Measurements from ENCODE around the gene LZTFL1.
A peak's percentile ranks its signal among the peaks of the same experiment; 100 is the strongest.

The LZTFL1 gene

GRCh38 chr3:45787551-45787950, 54.4 kb downstream of the LZTFL1 start:
- Histone ChIP-seq H3K4ac (ENCODE audit: low read depth in 1 of 2, low read length in 2 of 2) (no peak overlapping the region), H4K91ac (ENCODE audit: low read length) (no peak overlapping the region), H2BK5ac (ENCODE audit: low read depth, low read length, poor library complexity, severe bottlenecking) (no peak overlapping the region), H3K18ac (ENCODE audit: low read depth in 1 of 2, low read length in 2 of 2) (no peak overlapping the region), H3K27ac (ENCODE audit: low read length, poor library complexity, severe bottlenecking) (no peak overlapping the region), H3K27me3 (ENCODE audit: control insufficient read depth in 1 of 2, insufficient read depth in 1 of 2, low read length in 2 of 2) (peaks cover 45 to 61% of the 10 kb centered on the region in 2 experiments), H2BK12ac (ENCODE audit: low read length in 2 of 2) (no peak overlapping the region), H2BK15ac (ENCODE audit: low read depth, poor library complexity, severe bottlenecking) (no peak overlapping the region), H3K23ac (ENCODE audit: low read length in 2 of 2) (no peak overlapping the region), H3K9ac (ENCODE audit: low read length) (no peak overlapping the region), H3K4me1 (ENCODE audit: control insufficient read depth, insufficient read depth, low read depth, low read length) (no peaks in the 10 kb centered on the region), H3K4me3 (ENCODE audit: insufficient read depth in 1 of 2, low read depth in 1 of 2, low read length in 2 of 2) (no peak overlapping the region), H2BK120ac (ENCODE audit: low read depth, low read length) (no peak overlapping the region), H4K8ac (ENCODE audit: low read length) (no peak overlapping the region), H3K36me3 (ENCODE audit: control insufficient read depth in 1 of 2, insufficient read depth in 2 of 2, low read depth in 1 of 2, low read length in 2 of 2) (no peaks in the 10 kb centered on the region), H2AK5ac (ENCODE audit: low read length, severe bottlenecking) (no peak overlapping the region), H3K4me2 (ENCODE audit: low read length, poor library complexity, severe bottlenecking) (no peak overlapping the region), H3K79me1 (replicated peaks; ENCODE audit: low read length, poor library complexity, severe bottlenecking) (no peaks in the 10 kb centered on the region), H3K9me3 (ENCODE audit: control insufficient read depth, low read length) (peaks cover 28% of the 10 kb centered on the region), H2AFZ (ENCODE audit: low read depth, low read length) (no peak overlapping the region), H3K14ac (ENCODE audit: low read length in 2 of 2) (no peak overlapping the region)
- no peak for DNase-seq
- WGBS = 100% methylated on average over 1 of the region's 2 CpGs

DNA sequence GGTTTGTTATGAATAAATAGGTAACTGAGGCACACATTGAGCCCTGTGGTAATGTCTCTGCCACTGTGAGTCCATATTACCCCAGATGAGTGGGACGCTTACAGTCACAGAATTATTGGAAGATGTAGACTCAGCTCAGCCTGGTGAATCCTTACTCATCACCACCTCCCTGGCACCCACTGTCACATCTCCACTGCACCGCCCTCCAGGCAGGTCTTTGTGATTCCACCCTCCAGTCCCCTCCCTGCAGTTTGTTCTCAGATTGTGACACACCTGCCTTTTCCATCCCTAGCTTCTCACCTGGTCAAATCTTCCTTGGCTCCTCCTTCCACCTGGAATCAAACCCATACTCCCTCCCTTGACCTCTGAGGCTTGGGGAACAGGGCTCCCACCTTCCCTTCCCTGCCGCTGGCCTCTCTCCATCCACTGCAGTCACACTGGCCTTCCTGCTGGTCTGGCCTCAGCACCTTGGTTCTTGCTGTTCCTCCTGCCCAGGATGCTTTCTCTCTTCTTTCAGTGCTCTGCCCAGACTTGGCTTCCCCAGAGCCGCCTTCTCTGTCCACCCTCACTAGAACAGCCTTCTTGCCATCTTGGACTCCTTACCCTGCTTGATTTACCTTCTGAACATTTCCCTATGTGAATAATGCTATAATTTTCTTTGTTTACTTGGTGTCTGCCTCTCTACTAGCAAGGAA, 55.0 kb downstream of the LZTFL1 start:
- DNase-seq = no peak
- Histone ChIP-seq H3K18ac (ENCODE audit: low read depth in 1 of 2, low read length in 2 of 2) (no peak overlapping the region), H3K4ac (ENCODE audit: low read depth in 1 of 2, low read length in 2 of 2) (no peak overlapping the region), H4K8ac (ENCODE audit: low read length) (no peak overlapping the region), H3K27ac (ENCODE audit: low read length, poor library complexity, severe bottlenecking) (no peak overlapping the region), H4K91ac (ENCODE audit: low read length) (no peak overlapping the region), H2BK15ac (ENCODE audit: low read depth, poor library complexity, severe bottlenecking) (no peak overlapping the region), H3K9me3 (ENCODE audit: control insufficient read depth, low read length) (peaks cover 28% of the 10 kb centered on the region), H3K27me3 (ENCODE audit: control insufficient read depth in 1 of 2, insufficient read depth in 1 of 2, low read length in 2 of 2) (peaks cover 42 to 61% of the 10 kb centered on the region in 2 experiments), H2BK120ac (ENCODE audit: low read depth, low read length) (no peak overlapping the region), H2BK5ac (ENCODE audit: low read depth, low read length, poor library complexity, severe bottlenecking) (no peak overlapping the region), H3K4me1 (ENCODE audit: control insufficient read depth, insufficient read depth, low read depth, low read length) (no peaks in the 10 kb centered on the region), H2AFZ (ENCODE audit: low read depth, low read length) (no peak overlapping the region), H2BK12ac (ENCODE audit: low read length in 2 of 2) (no peak overlapping the region), H3K9ac (ENCODE audit: low read length) (no peak overlapping the region), H3K4me2 (ENCODE audit: low read length, poor library complexity, severe bottlenecking) (no peak overlapping the region), H3K4me3 (ENCODE audit: insufficient read depth in 1 of 2, low read depth in 1 of 2, low read length in 2 of 2) (no peak overlapping the region), H2AK5ac (ENCODE audit: low read length, severe bottlenecking) (no peak overlapping the region), H3K23ac (ENCODE audit: low read length in 2 of 2) (no peak overlapping the region), H3K14ac (ENCODE audit: low read length in 2 of 2) (no peak overlapping the region), H3K79me1 (replicated peaks; ENCODE audit: low read length, poor library complexity, severe bottlenecking) (no peaks in the 10 kb centered on the region), H3K36me3 (ENCODE audit: control insufficient read depth in 1 of 2, insufficient read depth in 2 of 2, low read depth in 1 of 2, low read length in 2 of 2) (no peaks in the 10 kb centered on the region)
- WGBS = 69% methylated on average over 4 of the region's 4 CpGs

- Histone ChIP-seq H2BK120ac (ENCODE audit: low read depth, low read length) (no peak overlapping the region), H3K18ac (ENCODE audit: low read depth in 1 of 2, low read length in 2 of 2) (no peak overlapping the region), H3K4me1 (ENCODE audit: control insufficient read depth, insufficient read depth, low read depth, low read length) (peaks cover 2% of the 10 kb centered on the region), H3K27ac (ENCODE audit: low read length, poor library complexity, severe bottlenecking) (no peak overlapping the region), H3K9ac (ENCODE audit: low read length) (no peak overlapping the region), H2AK5ac (ENCODE audit: low read length, severe bottlenecking) (no peak overlapping the region), H3K14ac (ENCODE audit: low read length in 2 of 2) (peak overlapping the region in 1 of 2 experiments; percentile 26), H3K9me3 (ENCODE audit: control insufficient read depth, low read length) (peaks cover 28% of the 10 kb centered on the region), H4K8ac (ENCODE audit: low read length) (no peak overlapping the region), H3K27me3 (ENCODE audit: control insufficient read depth in 1 of 2, insufficient read depth in 1 of 2, low read length in 2 of 2) (peaks cover 37 to 60% of the 10 kb centered on the region in 2 experiments), H3K4me3 (ENCODE audit: insufficient read depth in 1 of 2, low read depth in 1 of 2, low read length in 2 of 2) (no peak overlapping the region), H3K79me1 (replicated peaks; ENCODE audit: low read length, poor library complexity, severe bottlenecking) (no peaks in the 10 kb centered on the region), H3K36me3 (ENCODE audit: control insufficient read depth in 1 of 2, insufficient read depth in 2 of 2, low read depth in 1 of 2, low read length in 2 of 2) (no peaks in the 10 kb centered on the region), H2AFZ (ENCODE audit: low read depth, low read length) (no peak overlapping the region), H2BK15ac (ENCODE audit: low read depth, poor library complexity, severe bottlenecking) (no peak overlapping the region), H4K91ac (ENCODE audit: low read length) (no peak overlapping the region), H3K23ac (ENCODE audit: low read length in 2 of 2) (no peak overlapping the region), H2BK12ac (ENCODE audit: low read length in 2 of 2) (no peak overlapping the region), H3K4me2 (ENCODE audit: low read length, poor library complexity, severe bottlenecking) (no peak overlapping the region), H2BK5ac (ENCODE audit: low read depth, low read length, poor library complexity, severe bottlenecking) (no peak overlapping the region), H3K4ac (ENCODE audit: low read depth in 1 of 2, low read length in 2 of 2) (no peak overlapping the region)
- no peak for DNase-seq
- 88% methylated on average over 3 of the region's 3 CpGs for WGBS
Measured at GRCh38 chr3:45785605-45786150, 56.2 kb downstream of the LZTFL1 start.

GRCh38 chr3:45783667-45784066, 58.3 kb downstream of the LZTFL1 start:
- H3K4me3 ChIP-seq (ENCODE audit: insufficient read depth in 1 of 2, low read depth in 1 of 2, low read length in 2 of 2) = no peak overlapping the region
- 98% methylated on average over 3 of the region's 3 CpGs for WGBS
- no peaks in the 10 kb centered on the region for H3K79me1 ChIP-seq (replicated peaks; ENCODE audit: low read length, poor library complexity, severe bottlenecking)
- peaks cover 39 to 63% of the 10 kb centered on the region in 2 experiments for H3K27me3 ChIP-seq (ENCODE audit: control insufficient read depth in 1 of 2, insufficient read depth in 1 of 2, low read length in 2 of 2)
- no peaks in the 10 kb centered on the region for H3K36me3 ChIP-seq (ENCODE audit: control insufficient read depth in 1 of 2, insufficient read depth in 2 of 2, low read depth in 1 of 2, low read length in 2 of 2)
- peaks cover 11% of the 10 kb centered on the region for H3K9me3 ChIP-seq (ENCODE audit: control insufficient read depth, low read length)
- H3K27ac ChIP-seq (ENCODE audit: low read length, poor library complexity, severe bottlenecking) = no peak overlapping the region
- H3K4me1 ChIP-seq (ENCODE audit: control insufficient read depth, insufficient read depth, low read depth, low read length) = peaks cover 2% of the 10 kb centered on the region
- no peak overlapping the region for H2BK5ac ChIP-seq (ENCODE audit: low read depth, low read length, poor library complexity, severe bottlenecking)
- H2BK15ac ChIP-seq (ENCODE audit: low read depth, poor library complexity, severe bottlenecking) = no peak overlapping the region
- no peak overlapping the region for H3K4ac ChIP-seq (ENCODE audit: low read depth in 1 of 2, low read length in 2 of 2)
- H3K18ac ChIP-seq (ENCODE audit: low read depth in 1 of 2, low read length in 2 of 2) = no peak overlapping the region
- H3K14ac ChIP-seq (ENCODE audit: low read length in 2 of 2) = no peak overlapping the region
- no peak overlapping the region for H4K8ac ChIP-seq (ENCODE audit: low read length)
- H2BK120ac ChIP-seq (ENCODE audit: low read depth, low read length) = no peak overlapping the region
- no peak overlapping the region for H3K9ac ChIP-seq (ENCODE audit: low read length)
- H2AK5ac ChIP-seq (ENCODE audit: low read length, severe bottlenecking) = no peak overlapping the region
- H3K4me2 ChIP-seq (ENCODE audit: low read length, poor library complexity, severe bottlenecking) = no peak overlapping the region
- no peak overlapping the region for H2BK12ac ChIP-seq (ENCODE audit: low read length in 2 of 2)
- no peak for DNase-seq
- no peak overlapping the region for H4K91ac ChIP-seq (ENCODE audit: low read length)
- H3K23ac ChIP-seq (ENCODE audit: low read length in 2 of 2) = no peak overlapping the region
- no peak overlapping the region for H2AFZ ChIP-seq (ENCODE audit: low read depth, low read length)
